Suppressor macrophage treated with lipopolysaccharide for 1 hour (primary cell): ENCODE measurements around the gene ZFAND3.

Source experiments
- DNase-seq, 3 donors: peaks; one replicate each; pipeline ENCODE4 v3.0.0-alpha.2; 2020 to 2022

The ZFAND3 gene

GRCh38 chr6:38174315-38174714 is 354.8 kb downstream of the ZFAND3 start:
- no peak for DNase-seq

DNA sequence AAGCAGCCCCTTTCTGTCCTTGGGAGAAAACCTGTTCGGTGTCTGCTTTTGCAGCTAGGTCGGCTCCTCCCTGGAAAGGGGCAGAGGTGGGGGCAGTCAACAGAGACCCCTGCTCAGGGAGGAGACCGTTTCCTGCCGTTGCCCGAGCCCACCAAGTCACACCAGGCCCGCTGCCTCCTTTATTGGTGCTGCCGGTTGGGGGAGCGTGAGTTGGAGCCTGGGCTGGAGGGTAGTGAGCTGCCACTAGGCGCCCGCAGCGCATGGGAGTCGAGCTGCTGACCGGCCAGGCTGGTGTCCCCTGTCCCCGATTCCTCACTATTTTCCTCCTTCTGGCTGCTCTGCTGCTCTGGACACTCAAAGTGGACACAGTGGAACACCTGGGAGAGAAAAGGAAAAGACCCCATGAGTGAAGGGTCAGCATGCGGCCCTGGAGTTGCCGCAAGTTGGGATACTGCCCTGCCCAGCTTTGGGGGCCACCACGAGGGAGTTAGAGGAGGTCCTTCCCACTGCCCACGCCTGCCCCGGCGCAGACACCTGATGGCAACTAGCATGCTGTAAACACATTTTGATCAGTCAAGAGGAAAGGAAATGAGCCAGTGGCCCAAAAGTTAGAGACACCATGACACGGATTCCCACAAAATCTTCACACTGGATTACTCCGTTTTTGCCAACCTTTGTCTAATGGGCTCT is 355.4 kb downstream of the ZFAND3 start:
- no peak for DNase-seq

DNA sequence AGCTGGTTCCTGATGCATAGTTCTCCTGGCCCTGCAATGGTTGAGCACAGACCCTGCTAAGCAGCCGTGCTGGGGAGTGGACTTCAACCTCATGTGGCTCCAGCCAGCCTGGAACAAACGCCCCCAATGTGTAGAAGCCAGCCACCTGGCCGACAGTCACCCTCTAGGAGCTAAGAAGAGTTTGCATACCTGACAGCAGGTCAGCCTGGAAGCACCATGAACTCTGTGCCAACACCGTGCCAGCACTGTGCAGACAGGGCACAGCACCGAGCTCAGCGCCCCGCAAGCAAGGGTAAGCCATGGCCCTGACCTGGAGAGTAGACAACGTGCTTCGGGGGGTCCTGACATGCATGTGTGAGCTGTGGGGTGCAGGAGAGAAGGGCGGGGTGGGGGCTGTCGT is 356.3 kb downstream of the ZFAND3 start:
- DNase-seq = no peak

GRCh38 chr6:38176797-38177751 is 357.5 kb downstream of the ZFAND3 start:
- DNase-seq = peak; percentile 11 to 27 (median 25)

DNA sequence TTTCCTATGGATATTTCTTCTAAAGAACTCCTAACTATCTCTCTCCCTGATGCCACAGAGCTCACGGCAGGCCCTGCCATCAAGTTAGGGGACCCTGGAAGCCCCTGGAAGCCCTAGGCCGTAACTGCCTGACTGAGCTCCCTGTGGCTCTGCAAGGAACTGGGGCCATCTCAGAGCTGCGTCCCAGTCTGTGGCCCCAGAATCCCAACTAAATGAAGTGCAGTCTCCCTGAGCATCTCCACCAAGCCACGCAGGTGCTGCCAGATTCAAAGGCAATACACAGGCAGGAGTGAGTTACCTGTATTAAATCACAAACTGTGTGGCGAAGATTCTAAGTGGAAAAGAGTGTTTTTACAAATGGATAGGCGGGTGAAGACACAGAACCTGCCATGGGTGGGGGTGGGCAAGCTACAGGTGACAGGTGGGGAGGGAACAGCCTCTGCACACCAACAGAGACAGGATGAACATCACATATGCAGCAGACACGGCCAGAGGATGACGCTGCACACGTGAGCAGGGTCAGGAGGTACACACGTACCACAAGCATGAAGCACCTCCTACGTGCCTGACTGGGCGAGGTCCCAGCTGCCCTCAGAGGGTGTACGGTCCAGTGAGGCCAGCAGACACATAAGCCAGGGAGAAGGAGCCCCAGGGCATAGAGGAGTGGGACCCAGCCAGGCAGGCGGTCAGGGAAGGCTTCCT is 358.5 kb downstream of the ZFAND3 start:
- DNase-seq = no peak

- DNase-seq = no peak
Measured at GRCh38 chr6:38178584-38178886, 359.0 kb downstream of the ZFAND3 start.

- DNase-seq = no peak
Measured at GRCh38 chr6:38179300-38179699, 359.8 kb downstream of the ZFAND3 start.

- no peak for DNase-seq
Measured at GRCh38 chr6:38179794-38180430, 360.4 kb downstream of the ZFAND3 start.

DNA sequence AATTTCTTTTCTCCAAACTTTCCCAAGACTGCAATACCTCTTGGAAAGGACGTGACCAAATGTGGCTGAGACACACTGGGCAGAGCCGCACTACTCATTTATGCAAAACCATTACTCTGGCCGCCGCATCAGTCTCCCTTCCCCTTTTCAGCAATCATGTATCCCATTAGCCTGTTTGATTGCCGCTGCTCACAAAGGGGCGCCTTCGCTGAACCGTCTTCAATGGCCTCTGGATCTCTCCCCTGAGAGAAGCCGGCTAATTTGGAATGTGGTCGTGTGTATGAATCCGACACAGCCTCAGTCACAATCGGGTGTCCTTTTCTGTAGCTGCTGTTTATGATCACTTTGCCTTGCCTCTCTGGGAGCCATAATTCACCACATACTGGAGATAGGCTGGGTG is 361.1 kb downstream of the ZFAND3 start:
- no peak for DNase-seq

GRCh38 chr6:38182426-38182825 is 362.9 kb downstream of the ZFAND3 start:
- DNase-seq = no peak

- DNase-seq = no peak
Measured at GRCh38 chr6:38183856-38184584, 364.5 kb downstream of the ZFAND3 start.

DNA sequence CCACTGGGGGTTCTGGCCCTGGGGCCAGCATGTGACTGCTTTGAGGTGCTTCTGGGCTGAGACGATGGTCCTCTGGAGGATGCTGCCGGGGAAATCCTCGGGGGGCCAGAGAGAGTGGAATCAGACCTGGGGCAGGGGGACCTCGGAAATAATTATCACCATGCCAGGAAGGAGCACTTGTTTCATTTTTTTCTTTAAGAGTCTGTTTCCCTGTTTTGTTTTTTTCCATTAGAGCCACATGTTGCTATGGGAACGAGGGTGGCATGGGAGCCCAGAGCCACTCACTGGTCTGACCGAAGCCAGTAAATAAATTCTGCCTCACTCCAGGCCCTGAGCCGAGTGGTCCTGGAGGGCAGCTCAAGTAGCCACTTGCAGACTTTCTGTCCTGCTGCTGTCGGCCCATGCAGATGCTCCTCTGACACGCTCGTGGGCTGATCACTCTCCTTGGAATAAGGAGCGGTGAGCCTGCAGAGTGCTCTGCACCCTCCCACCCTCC is 365.1 kb downstream of the ZFAND3 start:
- DNase-seq = no peak

GRCh38 chr6:38185244-38185643 is 365.7 kb downstream of the ZFAND3 start:
- DNase-seq = no peak

GRCh38 chr6:38185752-38186151 is 366.2 kb downstream of the ZFAND3 start:
- DNase-seq = no peak

DNA sequence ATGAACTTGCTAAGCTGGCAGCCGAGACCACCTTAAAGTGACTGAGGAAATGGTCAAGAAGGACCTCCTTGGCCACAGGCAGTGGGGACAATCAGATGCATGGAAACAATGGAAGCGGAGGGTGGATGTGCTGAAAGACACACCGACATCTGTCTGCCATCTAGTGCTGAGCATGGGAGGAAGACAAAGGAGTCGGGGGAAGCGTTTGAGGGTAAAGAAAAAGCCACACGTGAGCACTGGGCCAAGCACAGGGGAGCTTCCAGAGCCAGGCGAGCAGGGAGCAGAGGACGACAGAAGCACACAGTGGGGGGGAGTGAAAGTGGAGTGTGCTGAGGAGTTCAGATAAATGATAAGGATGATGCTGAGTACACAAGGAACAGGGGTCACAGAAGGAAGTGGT is 367.8 kb downstream of the ZFAND3 start:
- DNase-seq = no peak

DNA sequence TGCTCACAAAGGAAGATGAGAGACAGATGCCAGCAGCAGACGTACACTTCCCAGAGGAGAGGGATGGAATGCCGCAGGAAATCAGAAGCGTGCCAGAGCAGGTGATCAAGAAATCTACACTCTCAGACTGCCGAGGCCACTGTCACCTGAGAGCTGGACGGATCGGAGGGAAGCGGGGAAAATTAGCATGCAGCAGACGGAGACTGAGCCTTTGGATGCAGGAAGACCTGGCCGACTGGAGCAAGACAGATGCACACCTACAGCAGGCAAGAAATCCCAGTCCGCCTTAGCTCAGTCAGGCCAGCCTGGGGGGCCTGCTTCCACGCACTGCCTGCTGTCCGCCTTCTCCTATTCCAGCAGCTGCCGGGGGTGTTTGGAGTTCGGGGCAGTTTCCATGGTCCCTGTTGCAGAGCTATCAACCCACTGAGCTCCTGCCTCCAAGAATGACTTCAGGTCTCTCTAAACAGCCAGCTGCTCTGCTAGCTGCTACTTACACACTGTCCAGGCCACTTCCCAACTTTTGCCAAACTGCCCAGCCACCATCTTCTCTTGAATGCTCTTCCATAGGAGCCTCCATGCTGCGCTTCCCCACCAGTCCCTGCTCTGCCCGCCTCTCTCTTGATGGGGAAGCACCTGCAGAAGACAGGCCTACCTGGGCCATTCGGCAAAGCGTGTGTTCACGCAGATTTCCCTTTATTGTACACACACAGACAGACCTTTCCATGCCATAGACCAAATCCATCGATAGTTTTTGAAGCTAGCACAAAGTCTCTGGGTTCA is 368.5 kb downstream of the ZFAND3 start:
- DNase-seq = no peak

GRCh38 chr6:38188677-38189335 is 369.3 kb downstream of the ZFAND3 start:
- no peak for DNase-seq

GRCh38 chr6:38191418-38191817 is 371.9 kb downstream of the ZFAND3 start:
- no peak for DNase-seq

- DNase-seq = no peak
Measured at GRCh38 chr6:38192011-38192410, 372.5 kb downstream of the ZFAND3 start.

- no peak for DNase-seq
Measured at GRCh38 chr6:38192487-38192886, 373.0 kb downstream of the ZFAND3 start.

- DNase-seq = no peak
Measured at GRCh38 chr6:38193051-38193450, 373.5 kb downstream of the ZFAND3 start.
